K562 (cell line): ENCODE measurements around the gene SNX14. TPM values are rescaled to one million over a fixed set of nuclear protein-coding genes. Genes with fewer than 3 reads are reported as not detected.

Experiments
- BRD4 ChIP-seq: fragments of 200-600 bp; sonication (generic); IDR thresholded peaks from 2 replicates; pipeline ENCODE4 v1.6.1; 2017; ENCODE audit warnings: inconsistent platforms
- CGGBP1 ChIP-seq: fragments of 250-450 bp; sonication (Bioruptor Pico); IDR thresholded peaks from 2 replicates; pipeline ENCODE4 v1.9.0; 2021; ENCODE audit warnings: mild to moderate bottlenecking
- ERF ChIP-seq: fragments of 450-650 bp; formaldehyde crosslinking; IDR thresholded peaks from 2 replicates; pipeline ENCODE4 v1.4.0; 2020; ENCODE audit warnings: mild to moderate bottlenecking, mixed read lengths
- JUNB ChIP-seq: fragments of 450-650 bp; formaldehyde crosslinking; conservative IDR thresholded peaks from 2 replicates; pipeline ENCODE4 v1.4.0; 2020; ENCODE audit warnings: mild to moderate bottlenecking
- KLF1 ChIP-seq: fragments of 450-650 bp; IDR thresholded peaks from 2 replicates; pipeline ENCODE4 v1.6.1; 2016; ENCODE audit warnings: missing genetic modification characterization, missing compliant biosample characterization
- MBD1 ChIP-seq: fragments of 250-450 bp; sonication (Bioruptor Pico); IDR thresholded peaks from 2 replicates; pipeline ENCODE4 v1.8.0; 2022; ENCODE audit warnings: inconsistent platforms
- NKRF ChIP-seq: fragments of 450-650 bp; IDR thresholded peaks from 2 replicates; pipeline ENCODE4 v1.6.1; 2016; ENCODE audit warnings: borderline replicate concordance
- polyA plus RNA-seq, 8 experiments: library from polyadenylated mRNA; depleted of rRNA in 4 of 8; stranded (reverse) in 5 of 8; unstranded in 3 of 8; fragments of >200 nt; fragmentation: Nextera tagmentation in 2 of 8; fragmentation: Illumina TruSeq in 1 of 8; extraction: Ambion mirVana in 2 of 8; extraction: Trizol in 1 of 8; gene quantifications; 2 replicates each; pipeline versions ENCODE4 v1.2.1 to v1.2.3, GENCODE V29; 2011 to 2014; ENCODE audit warnings: inconsistent platforms in 1 of 8, missing spikeins in 1 of 8
- total RNA-seq, 7 experiments: library from RNA; depleted of rRNA in 6 of 7; stranded (reverse); fragments of >200 nt in 6 of 7; fragmentation: Illumina TruSeq in 2 of 7; extraction: Trizol in 2 of 7; gene quantifications; 2 replicates each; pipeline versions ENCODE4 v1.2.1 to v1.2.3, GENCODE V29; 2011 to 2021; ENCODE audit warnings: low replicate concordance in 1 of 7

The SNX14 gene
- total and polyA plus RNA-seq, 9 of the 15 experiments (the other 6 are each of a cell fraction or from before 2014, with no cell fraction given) = 46.5 to 140 (median 71.2) TPM

GRCh38 chr6:85641522-85641896 lies 47.9 kb upstream of the SNX14 start (continued):
- TF ChIP-seq CGGBP1 (CRISPR knock-in tag) (no peak), KLF1 (tag) (no peak), JUNB (CRISPR knock-in tag) (no peak), MBD1 (CRISPR knock-in tag) (no peak), ERF (CRISPR knock-in tag) (no peak), NKRF (no peak), BRD4 (no peak)
